Measurements from ENCODE around the gene LHFPL3.

LHFPL3 gene

GRCh38 chr7:104530251-104530650 is 201.8 kb downstream of the LHFPL3 start:
- Histone ChIP-seq H3K4me3 (ENCODE audit: low read depth, low read length) (no peak overlapping the region), H3K4me1 (no peaks in the 10 kb centered on the region), H3K36me3 (no peaks in the 10 kb centered on the region), H3K27me3 (peaks cover 23% of the 10 kb centered on the region), H3K9me3 (no peaks in the 10 kb centered on the region)
- no peak for DNase-seq
- TF ChIP-seq, protein P1, sequence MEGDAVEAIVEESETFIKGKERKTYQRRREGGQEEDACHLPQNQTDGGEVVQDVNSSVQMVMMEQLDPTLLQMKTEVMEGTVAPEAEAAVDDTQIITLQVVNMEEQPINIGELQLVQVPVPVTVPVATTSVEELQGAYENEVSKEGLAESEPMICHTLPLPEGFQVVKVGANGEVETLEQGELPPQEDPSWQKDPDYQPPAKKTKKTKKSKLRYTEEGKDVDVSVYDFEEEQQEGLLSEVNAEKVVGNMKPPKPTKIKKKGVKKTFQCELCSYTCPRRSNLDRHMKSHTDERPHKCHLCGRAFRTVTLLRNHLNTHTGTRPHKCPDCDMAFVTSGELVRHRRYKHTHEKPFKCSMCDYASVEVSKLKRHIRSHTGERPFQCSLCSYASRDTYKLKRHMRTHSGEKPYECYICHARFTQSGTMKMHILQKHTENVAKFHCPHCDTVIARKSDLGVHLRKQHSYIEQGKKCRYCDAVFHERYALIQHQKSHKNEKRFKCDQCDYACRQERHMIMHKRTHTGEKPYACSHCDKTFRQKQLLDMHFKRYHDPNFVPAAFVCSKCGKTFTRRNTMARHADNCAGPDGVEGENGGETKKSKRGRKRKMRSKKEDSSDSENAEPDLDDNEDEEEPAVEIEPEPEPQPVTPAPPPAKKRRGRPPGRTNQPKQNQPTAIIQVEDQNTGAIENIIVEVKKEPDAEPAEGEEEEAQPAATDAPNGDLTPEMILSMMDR (IDR thresholded peaks at IDR 0.05; ENCODE audit: low read depth, low read length), result no peak

DNA sequence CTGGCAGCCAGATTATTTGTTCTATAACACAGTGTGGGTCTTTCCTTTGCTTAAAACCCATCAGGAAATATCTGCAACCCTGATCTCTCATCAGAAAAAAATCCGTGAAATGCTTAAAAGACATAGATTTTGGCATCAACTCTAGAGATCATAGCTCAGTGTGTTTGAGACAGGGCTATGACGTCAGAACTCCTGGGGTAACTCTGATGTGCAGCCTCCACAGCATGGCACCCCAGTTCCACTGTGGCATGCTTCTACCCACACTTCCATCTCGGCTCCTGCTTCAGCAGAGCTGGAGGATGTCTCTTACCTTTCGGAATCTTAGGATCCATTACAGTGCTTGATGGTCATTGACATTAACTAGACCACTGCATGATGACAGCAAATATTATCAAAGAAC is 205.7 kb downstream of the LHFPL3 start:
- H3K36me3 ChIP-seq, result no peaks in the 10 kb centered on the region
- DNase-seq, result no peak
- H3K4me1 ChIP-seq, result no peaks in the 10 kb centered on the region
- H3K27me3 ChIP-seq, result peaks cover 24% of the 10 kb centered on the region
- no peak overlapping the region for H3K4me3 ChIP-seq (ENCODE audit: low read depth, low read length)
- TF ChIP-seq, protein P1 (IDR thresholded peaks at IDR 0.05; ENCODE audit: low read depth, low read length), result no peak
- H3K9me3 ChIP-seq, result no peaks in the 10 kb centered on the region

- Histone ChIP-seq H3K36me3 (no peaks in the 10 kb centered on the region), H3K27me3 (peaks cover 24% of the 10 kb centered on the region), H3K4me3 (ENCODE audit: low read depth, low read length) (no peak overlapping the region), H3K9me3 (no peaks in the 10 kb centered on the region), H3K4me1 (no peaks in the 10 kb centered on the region)
- TF ChIP-seq, protein P1 (IDR thresholded peaks at IDR 0.05; ENCODE audit: low read depth, low read length), result no peak
- no peak for DNase-seq
Observed at GRCh38 chr7:104535841-104536240, 207.4 kb downstream of the LHFPL3 start.

DNA sequence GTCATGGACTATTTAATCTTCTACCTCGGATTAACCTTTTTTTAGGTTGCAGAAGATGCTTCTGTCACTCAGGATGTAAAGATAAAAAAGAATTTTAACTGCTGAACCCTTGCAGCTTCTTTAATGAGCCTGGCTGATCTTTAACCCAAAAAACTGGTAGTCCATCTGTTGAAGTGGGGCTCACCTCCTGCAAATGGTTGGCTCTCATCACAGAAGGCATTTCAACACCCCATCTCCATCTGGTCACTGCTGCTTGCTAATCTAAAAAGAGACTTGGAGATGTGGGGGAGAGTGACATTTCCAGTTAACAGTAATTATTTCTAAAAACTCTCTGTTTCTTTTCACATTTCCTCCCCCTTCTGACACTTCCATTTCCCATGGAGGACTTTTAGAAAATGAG is 208.6 kb downstream of the LHFPL3 start:
- H3K36me3 ChIP-seq, result no peaks in the 10 kb centered on the region
- no peak overlapping the region for H3K4me3 ChIP-seq (ENCODE audit: low read depth, low read length)
- H3K27me3 ChIP-seq, result peaks cover 24% of the 10 kb centered on the region
- TF ChIP-seq, protein P1 (IDR thresholded peaks at IDR 0.05; ENCODE audit: low read depth, low read length), result no peak
- no peaks in the 10 kb centered on the region for H3K4me1 ChIP-seq
- no peak for DNase-seq
- H3K9me3 ChIP-seq, result no peaks in the 10 kb centered on the region

GRCh38 chr7:104538152-104538551 is 209.7 kb downstream of the LHFPL3 start:
- peaks cover 24% of the 10 kb centered on the region for H3K27me3 ChIP-seq
- H3K4me3 ChIP-seq (ENCODE audit: low read depth, low read length), result no peak overlapping the region
- no peaks in the 10 kb centered on the region for H3K4me1 ChIP-seq
- TF ChIP-seq, protein P1 (IDR thresholded peaks at IDR 0.05; ENCODE audit: low read depth, low read length), result no peak
- no peaks in the 10 kb centered on the region for H3K36me3 ChIP-seq
- no peaks in the 10 kb centered on the region for H3K9me3 ChIP-seq
- no peak for DNase-seq

DNA sequence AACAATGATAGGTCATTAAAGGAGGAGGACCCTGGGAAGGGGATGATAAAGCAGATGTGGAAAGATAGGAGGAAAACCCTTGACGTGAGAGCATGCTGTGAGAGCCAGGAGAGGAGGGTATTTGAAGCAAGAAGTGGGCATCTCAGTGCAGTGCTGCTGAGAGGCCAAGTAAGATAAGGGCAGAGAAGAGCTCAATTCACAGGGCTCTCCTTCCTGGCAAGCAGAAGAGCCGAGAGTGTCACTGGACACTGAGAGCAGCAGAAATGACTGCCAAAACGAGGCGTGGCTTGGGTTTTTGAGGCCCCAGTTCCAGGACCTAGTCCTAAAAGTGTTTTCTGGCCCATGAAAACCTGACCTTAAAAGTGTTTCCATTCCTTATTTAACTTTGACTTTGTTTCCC is 213.5 kb downstream of the LHFPL3 start:
- Histone ChIP-seq H3K4me1 (no peaks in the 10 kb centered on the region), H3K27me3 (no peaks in the 10 kb centered on the region), H3K9me3 (no peaks in the 10 kb centered on the region), H3K4me3 (ENCODE audit: low read depth, low read length) (no peak overlapping the region), H3K36me3 (no peaks in the 10 kb centered on the region)
- TF ChIP-seq, protein P1 (IDR thresholded peaks at IDR 0.05; ENCODE audit: low read depth, low read length), result no peak
- DNase-seq, result no peak

Data from BE2C (cell line).